Mononuclear cell (primary cell): ENCODE data around the gene CA5A. TPM values are rescaled to one million over a fixed set of nuclear protein-coding genes. Genes with fewer than 3 reads are reported as not detected.
"Not testable (repeated sequence)": the region's sequence is repeated elsewhere in the genome, so short reads cannot be mapped to it uniquely, and the experiment has no call there.

ENCODE experiments used
- H3K27me3 ChIP-seq: 2 replicates; pipeline ENCODE4 v1.6.0; 2011; ENCODE audit warnings: low read length, control low read depth; ENCODE audit not compliant: insufficient read depth
- H3K4me1 ChIP-seq: 2 replicates; pipeline ENCODE4 v1.5.1; 2011; ENCODE audit warnings: mild to moderate bottlenecking, low read length, control low read depth; ENCODE audit not compliant: insufficient read depth
- H3K4me3 ChIP-seq: 2 replicates; pipeline ENCODE4 v1.5.1; 2011; ENCODE audit warnings: mild to moderate bottlenecking, low read length, moderate library complexity
- H3K9me3 ChIP-seq: 2 replicates; pipeline ENCODE4 v1.5.1; 2011; ENCODE audit warnings: low read depth, mild to moderate bottlenecking, control low read depth, low read length
- total RNA-seq: library from RNA; depleted of rRNA; stranded (reverse); fragments of >200 nt; gene quantifications from one replicate; pipeline ENCODE4 v1.2.3, GENCODE V29; 2012

Gene CA5A
- total RNA-seq, 1 donor = under 0.01 TPM

GRCh38 chr16:87946596-87947347 is 10.4 kb upstream of the CA5A start:
- H3K4me3 ChIP-seq = no peak overlapping the region

GRCh38 chr16:87945351-87946042 is 9.2 kb upstream of the CA5A start:
- H3K4me3 ChIP-seq = peak overlapping the region; percentile 28
- H3K4me1 ChIP-seq = peaks cover 36% of the 10 kb centered on the region

More at GRCh38 chr16:87946596-87947347, 10.4 kb upstream of the CA5A start:
- Histone ChIP-seq H3K9me3 (no peaks in the 10 kb centered on the region), H3K27me3 (no peaks in the 10 kb centered on the region), H3K4me1 (peaks cover 38% of the 10 kb centered on the region)

GRCh38 chr16:87942680-87943079 is 6.4 kb upstream of the CA5A start:
- Histone ChIP-seq H3K4me1 (peaks cover 12% of the 10 kb centered on the region), H3K4me3 (no peak overlapping the region)

More at GRCh38 chr16:87945351-87946042, 9.2 kb upstream of the CA5A start:
- H3K27me3 ChIP-seq = no peaks in the 10 kb centered on the region
- H3K9me3 ChIP-seq = no peaks in the 10 kb centered on the region

GRCh38 chr16:87939562-87940423 is 3.5 kb upstream of the CA5A start:
- no peaks in the 10 kb centered on the region for H3K9me3 ChIP-seq
- no peaks in the 10 kb centered on the region for H3K27me3 ChIP-seq
- no peaks in the 10 kb centered on the region for H3K4me1 ChIP-seq
- H3K4me3 ChIP-seq = no peak overlapping the region

More at GRCh38 chr16:87942680-87943079, 6.4 kb upstream of the CA5A start:
- no peaks in the 10 kb centered on the region for H3K9me3 ChIP-seq
- H3K27me3 ChIP-seq = no peaks in the 10 kb centered on the region

- H3K9me3 ChIP-seq = no peaks in the 10 kb centered on the region
- no peak overlapping the region for H3K4me3 ChIP-seq
- no peaks in the 10 kb centered on the region for H3K4me1 ChIP-seq
- no peaks in the 10 kb centered on the region for H3K27me3 ChIP-seq
Measured at GRCh38 chr16:87938412-87938949, 2.2 kb upstream of the CA5A start.

GRCh38 chr16:87937231-87937542 is 858 bp upstream of the CA5A start:
- H3K4me3 ChIP-seq, H3K9me3 ChIP-seq, H3K4me1 ChIP-seq, H3K27me3 ChIP-seq: not testable (repeated sequence)

- not testable (repeated sequence) for H3K27me3 ChIP-seq, H3K4me1 ChIP-seq, H3K9me3 ChIP-seq, H3K4me3 ChIP-seq
Measured at GRCh38 chr16:87936016-87936374, 334 bp downstream of the CA5A start.

GRCh38 chr16:87934752-87935425 is 1.4 kb downstream of the CA5A start:
- not testable (repeated sequence) for H3K9me3 ChIP-seq, H3K27me3 ChIP-seq, H3K4me1 ChIP-seq, H3K4me3 ChIP-seq

- Histone ChIP-seq H3K9me3 (no peaks in the 10 kb centered on the region), H3K27me3 (no peaks in the 10 kb centered on the region), H3K4me1 (no peaks in the 10 kb centered on the region), H3K4me3 (no peak overlapping the region)
Measured at GRCh38 chr16:87933140-87933495, 3.2 kb downstream of the CA5A start.

- not testable (repeated sequence) for H3K4me1 ChIP-seq, H3K4me3 ChIP-seq, H3K9me3 ChIP-seq, H3K27me3 ChIP-seq
Measured at GRCh38 chr16:87932475-87933139, 3.7 kb downstream of the CA5A start.

GRCh38 chr16:87931504-87931903 is 4.8 kb downstream of the CA5A start:
- Histone ChIP-seq H3K4me1 (peaks cover 4% of the 10 kb centered on the region), H3K9me3 (no peaks in the 10 kb centered on the region), H3K4me3 (no peak overlapping the region), H3K27me3 (no peaks in the 10 kb centered on the region)

- no peaks in the 10 kb centered on the region for H3K27me3 ChIP-seq
- no peak overlapping the region for H3K4me3 ChIP-seq
- peaks cover 9% of the 10 kb centered on the region for H3K4me1 ChIP-seq
- H3K9me3 ChIP-seq = no peaks in the 10 kb centered on the region
Measured at GRCh38 chr16:87930456-87930855, 5.9 kb downstream of the CA5A start.

GRCh38 chr16:87929986-87930385 is 6.3 kb downstream of the CA5A start:
- Histone ChIP-seq H3K4me3 (no peak overlapping the region), H3K9me3 (no peaks in the 10 kb centered on the region), H3K27me3 (no peaks in the 10 kb centered on the region), H3K4me1 (peaks cover 9% of the 10 kb centered on the region)

- Histone ChIP-seq H3K4me3 (no peak overlapping the region), H3K9me3 (no peaks in the 10 kb centered on the region), H3K27me3 (no peaks in the 10 kb centered on the region), H3K4me1 (peaks cover 9% of the 10 kb centered on the region)
Measured at GRCh38 chr16:87927195-87927562, 9.2 kb downstream of the CA5A start.
